Stimulated activated CD4-positive, alpha-beta T cell treated with anti-CD3 and anti-CD28 coated beads, TNF-alpha, amount 100 ng/mL, for 1 hour (primary cell): ENCODE measurements around the gene MIER3.
"Not testable (repeated sequence)": the region's sequence is repeated elsewhere in the genome, so short reads cannot be mapped to it uniquely, and the experiment has no call there.

Source experiments
- DNase-seq, 3 donors: peaks; one replicate each; pipeline ENCODE4 v3.0.0-alpha.2; 2020; ENCODE audit warnings: low read depth in 3 of 3, low spot score in 1 of 3

Gene MIER3

GRCh38 chr5:56951946-56952691 lies at the start of gene MIER3:
MIER3 (minus strand) TSS chr5:56952123; CDS start chr5:56952102, 21 bp downstream.
- peak; percentile 38 to 66 (median 51) for DNase-seq

GRCh38 chr5:56995596-56995995 lies 43.7 kb upstream of the MIER3 start:
- no peak for DNase-seq

GRCh38 chr5:56993241-56993640 lies 41.3 kb upstream of the MIER3 start:
- no peak for DNase-seq

- DNase-seq = no peak
These were observed 37.8 kb upstream of the MIER3 start for GRCh38 chr5:56989676-56990075.

GRCh38 chr5:56988490-56988889 lies 36.6 kb upstream of the MIER3 start:
- DNase-seq = no peak

GRCh38 chr5:56987171-56987570 lies 35.2 kb upstream of the MIER3 start:
- DNase-seq = no peak

- DNase-seq = no peak
These were observed 34.7 kb upstream of the MIER3 start for GRCh38 chr5:56986626-56986947.

- DNase-seq = no peak
These were observed 34.2 kb upstream of the MIER3 start for GRCh38 chr5:56985936-56986625.

- no peak for DNase-seq
These were observed 32.5 kb upstream of the MIER3 start for GRCh38 chr5:56984445-56984844.

- DNase-seq = no peak
These were observed 31.9 kb upstream of the MIER3 start for GRCh38 chr5:56983593-56984361.

- no peak for DNase-seq
These were observed 29.8 kb upstream of the MIER3 start for GRCh38 chr5:56981548-56982315.

- DNase-seq = no peak
These were observed 28.0 kb upstream of the MIER3 start for GRCh38 chr5:56979968-56980367.

- not testable (repeated sequence) for DNase-seq
These were observed 27.6 kb upstream of the MIER3 start for GRCh38 chr5:56979526-56979925.

GRCh38 chr5:56977822-56978221 lies 25.9 kb upstream of the MIER3 start:
- no peak for DNase-seq

- no peak for DNase-seq
These were observed 25.1 kb upstream of the MIER3 start for GRCh38 chr5:56977021-56977420.

GRCh38 chr5:56974241-56974640 lies 22.3 kb upstream of the MIER3 start:
- DNase-seq = no peak

- DNase-seq = no peak
These were observed 21.6 kb upstream of the MIER3 start for GRCh38 chr5:56973473-56973872.

- DNase-seq = no peak
These were observed 19.4 kb upstream of the MIER3 start for GRCh38 chr5:56971275-56971674.

- no peak for DNase-seq
These were observed 12.2 kb upstream of the MIER3 start for GRCh38 chr5:56964173-56964572.

GRCh38 chr5:56963246-56963645 lies 11.3 kb upstream of the MIER3 start:
- no peak for DNase-seq

GRCh38 chr5:56962286-56962685 lies 10.4 kb upstream of the MIER3 start:
- DNase-seq = no peak
